ENCODE data around the gene CACNA1I. TPM values are rescaled to one million over a fixed set of nuclear protein-coding genes. Genes with fewer than 3 reads are reported as not detected.

The CACNA1I gene
- total and polyA plus RNA-seq, 2 of the 8 experiments (the other 6 are each of a cell fraction or from before 2014, with no cell fraction given) = 0.77 to 1.2 TPM

- Histone ChIP-seq H3K18ac (ENCODE audit: extremely low read depth, low read length) (no peak overlapping the region), H3K27ac (ENCODE audit: low read depth, low read length) (no peak overlapping the region), H2BK5ac (ENCODE audit: low read depth, low read length) (no peak overlapping the region), H3K79me2 (ENCODE audit: control insufficient read depth in 1 of 2, insufficient read depth in 2 of 2, low read length in 2 of 2) (no peaks in the 10 kb centered on the region), H3K23me2 (ENCODE audit: low read depth, low read length) (no peaks in the 10 kb centered on the region), H2BK20ac (ENCODE audit: low read length) (no peak overlapping the region), H2BK15ac (ENCODE audit: low read length) (no peak overlapping the region), H2BK12ac (ENCODE audit: low read depth, low read length) (no peak overlapping the region), H2BK120ac (replicated peaks; ENCODE audit: low read depth, low read length) (no peak overlapping the region), H3K9me3 (ENCODE audit: insufficient read depth in 2 of 2, low read depth in 1 of 2, low read length in 1 of 2) (no peaks in the 10 kb centered on the region), H2AK5ac (ENCODE audit: low read depth, low read length) (no peak overlapping the region), H2AFZ (ENCODE audit: low read length) (no peak overlapping the region), H3K4ac (replicated peaks; ENCODE audit: insufficient read length, low read depth, low read length) (no peak overlapping the region), H3K79me1 (ENCODE audit: low read depth, low read length) (no peaks in the 10 kb centered on the region), H3K56ac (replicated peaks; ENCODE audit: insufficient read length, low read depth, low read length) (no peak overlapping the region), H3K14ac (ENCODE audit: insufficient read length) (no peak overlapping the region), H3K9ac (replicated peaks in 1 of 4; ENCODE audit: extremely low read depth in 1 of 4, low read depth in 3 of 4, low read length in 3 of 4) (no peak overlapping the region), H4K20me1 (replicated peaks in 1 of 2; ENCODE audit: control insufficient read depth in 1 of 2, insufficient read depth in 2 of 2, low read length in 2 of 2) (peaks cover 0 to 2% of the 10 kb centered on the region in 2 experiments), H3K4me3 (ENCODE audit: extremely low read depth in 1 of 4, insufficient read depth in 2 of 4, low read depth in 3 of 4, low read length in 4 of 4) (no peak overlapping the region), H4K91ac (replicated peaks; ENCODE audit: insufficient read length, low read length) (no peak overlapping the region), H4K8ac (ENCODE audit: extremely low read depth, insufficient read depth, low read length) (no peak overlapping the region), H3K36me3 (ENCODE audit: control insufficient read depth in 2 of 4, insufficient read depth in 4 of 4, low read length in 3 of 4) (no peaks in the 10 kb centered on the region), H3K4me1 (replicated peaks in 1 of 4; ENCODE audit: control insufficient read depth in 3 of 4, insufficient read depth in 4 of 4, low read length in 3 of 4) (no peaks in the 10 kb centered on the region; a peak in 1 of 7 replicates), H3K23ac (ENCODE audit: insufficient read length) (no peak overlapping the region), H3K4me2 (ENCODE audit: insufficient read depth in 1 of 2, low read depth in 2 of 2, low read length in 2 of 2) (no peak overlapping the region), H3K27me3 (replicated peaks in 1 of 4; ENCODE audit: control insufficient read depth in 3 of 4, extremely low read depth in 1 of 4, insufficient read depth in 3 of 4, low read length in 3 of 4) (no peaks in the 10 kb centered on the region; a peak in 2 of 7 replicates), H4K5ac (ENCODE audit: insufficient read length, low read depth, low read length) (no peak overlapping the region)
- FAIRE-seq = no peak
- DNase-seq (ENCODE audit: low read depth in 1 of 2, low spot score in 2 of 2) = no peak
- WGBS, 2 experiments (ENCODE audit: extremely low coverage in 1 of 2, insufficient coverage in 1 of 2, insufficient read length in 1 of 2, insufficient replicate concordance in 2 of 2, low coverage in 1 of 2, low lambda C conversion rate in 2 of 2, missing lambda C conversion rate in 1 of 2) = 74% methylated on average over 8 of the region's 8 CpGs; no CpG with 5 or more reads in 1 of the 2 experiments
- ChIA-PET POLR2A (ENCODE audit: partially characterized antibody) (no interaction called here), CTCF (ENCODE audit: partially characterized antibody) (interaction anchor here (0.6 to 2.8 kb wide), 16 partner anchors 9 to 1755 kb away, joined by 3 to 9 read pairs (median 3); no protein-coding TSS in a partner anchor)
- no peak for TF ChIP-seq CBX8 (IDR thresholded peaks at IDR 0.05; ENCODE audit: borderline replicate concordance, low read depth, low read length)
- no peak for TF ChIP-seq SP2 (IDR thresholded peaks at IDR 0.05; ENCODE audit: low read length)
- TF ChIP-seq, protein P1, sequence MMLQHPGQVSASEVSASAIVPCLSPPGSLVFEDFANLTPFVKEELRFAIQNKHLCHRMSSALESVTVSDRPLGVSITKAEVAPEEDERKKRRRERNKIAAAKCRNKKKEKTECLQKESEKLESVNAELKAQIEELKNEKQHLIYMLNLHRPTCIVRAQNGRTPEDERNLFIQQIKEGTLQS (IDR thresholded peaks at IDR 0.05; ENCODE audit: insufficient read depth, low read depth, low read length) = no peak
- no peak for TF ChIP-seq SP4 (IDR thresholded peaks at IDR 0.05; ENCODE audit: low read length)
- peak; percentile 58 to 74 (median 73) for TF ChIP-seq CTCF (IDR thresholded peaks at IDR 0.05; ENCODE audit: control extremely low read depth in 1 of 3, insufficient read depth in 1 of 3, low read depth in 1 of 3, low read length in 3 of 3)
- TF ChIP-seq RAD21 (IDR thresholded peaks at IDR 0.05 in 1 of 2, conservative IDR thresholded peaks at IDR 0.05 in 1 of 2; ENCODE audit: low read depth in 2 of 2, low read length in 2 of 2) = peak; percentile 42 to 65
- no peak for TF ChIP-seq GABPA (IDR thresholded peaks at IDR 0.05; ENCODE audit: borderline replicate concordance, insufficient read depth, low read length)
These were observed 84.5 kb downstream of the CACNA1I start for GRCh38 chr22:39655004-39655579.
